ACC112 (cell line): ENCODE results near the gene AGK.

Experiments
- H2AFZ ChIP-seq: fragments of 200-600 bp; sonication (generic); one replicate; pipeline ENCODE4 v1.6.0; 2017; ENCODE audit warnings: antibody characterized with exemption, low read length; ENCODE audit not compliant: unreplicated experiment
- H3K27ac ChIP-seq: fragments of 200-600 bp; sonication (generic); 2 replicates; pipeline ENCODE4 v1.5.1; 2014; ENCODE audit warnings: low read depth, mild to moderate bottlenecking, antibody characterized with exemption, low read length, moderate library complexity
- H3K27me3 ChIP-seq: fragments of 200-600 bp; sonication (generic); 2 replicates; pipeline ENCODE4 v1.6.1; 2014; ENCODE audit warnings: mild to moderate bottlenecking, antibody characterized with exemption, low read length, moderate library complexity, mixed read lengths; ENCODE audit not compliant: insufficient read depth
- H3K36me3 ChIP-seq: fragments of 200-600 bp; sonication (generic); 2 replicates; pipeline ENCODE4 v1.6.1; 2016; ENCODE audit warnings: mild to moderate bottlenecking, antibody characterized with exemption, low read length, moderate library complexity, mixed read lengths; ENCODE audit not compliant: insufficient read depth
- H3K4me1 ChIP-seq: fragments of 200-600 bp; sonication (generic); one replicate; pipeline ENCODE4 v1.6.1; 2016; ENCODE audit warnings: low read length, mixed read lengths; ENCODE audit not compliant: insufficient read depth, unreplicated experiment, control insufficient read depth
- H3K4me3 ChIP-seq: fragments of 200-600 bp; sonication (generic); 2 replicates; pipeline ENCODE4 v1.5.1; 2014; ENCODE audit warnings: mild to moderate bottlenecking, low read depth, low read length
- H3K79me2 ChIP-seq: fragments of 200-600 bp; sonication (generic); one replicate; pipeline ENCODE4 v1.6.0; 2016; ENCODE audit warnings: low read length; ENCODE audit not compliant: control insufficient read depth, unreplicated experiment, insufficient read depth

AGK gene, protein sequence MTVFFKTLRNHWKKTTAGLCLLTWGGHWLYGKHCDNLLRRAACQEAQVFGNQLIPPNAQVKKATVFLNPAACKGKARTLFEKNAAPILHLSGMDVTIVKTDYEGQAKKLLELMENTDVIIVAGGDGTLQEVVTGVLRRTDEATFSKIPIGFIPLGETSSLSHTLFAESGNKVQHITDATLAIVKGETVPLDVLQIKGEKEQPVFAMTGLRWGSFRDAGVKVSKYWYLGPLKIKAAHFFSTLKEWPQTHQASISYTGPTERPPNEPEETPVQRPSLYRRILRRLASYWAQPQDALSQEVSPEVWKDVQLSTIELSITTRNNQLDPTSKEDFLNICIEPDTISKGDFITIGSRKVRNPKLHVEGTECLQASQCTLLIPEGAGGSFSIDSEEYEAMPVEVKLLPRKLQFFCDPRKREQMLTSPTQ

GRCh38 chr7:141551094-141551781, at the start of gene AGK:
Gene AGK, plus strand, starts transcription at chr7:141551410. Its CDS starts 4,057 bp downstream, at chr7:141555467.
- no peak within 1 kb of the TSS for H3K27ac ChIP-seq
- no peaks in the 10 kb centered on the region for H3K27me3 ChIP-seq
- H2AFZ ChIP-seq = peak within 1 kb of the TSS; percentile 85
- peaks cover 21% of the 10 kb centered on the region for H3K79me2 ChIP-seq
- peaks cover 7% of the 10 kb centered on the region for H3K4me1 ChIP-seq
- 0 out of 2 replicates have a peak, but pooled peaks cover 4% of the 10 kb centered on the region for H3K36me3 ChIP-seq
- H3K4me3 ChIP-seq = peak within 1 kb of the TSS; percentile 91

DNA sequence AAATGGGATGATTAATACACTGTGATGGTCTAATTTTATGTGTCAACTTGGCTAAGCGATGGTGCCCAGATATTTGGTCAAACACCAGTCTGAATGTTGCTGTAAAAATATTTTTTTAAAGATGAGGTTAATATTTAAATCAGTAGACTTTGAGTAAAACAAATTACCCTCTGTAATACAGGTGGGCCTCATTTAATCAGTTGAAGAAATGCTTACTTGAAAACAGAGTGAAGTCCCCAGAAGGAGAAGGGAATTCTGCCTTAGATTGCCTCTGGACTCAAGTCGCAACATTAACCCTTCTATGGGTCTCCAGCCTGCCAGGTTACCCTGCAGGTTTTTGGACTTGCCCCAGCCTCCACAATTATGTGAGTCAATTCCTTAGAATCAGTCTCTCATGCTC, 49.8 kb upstream of the AGK start:
- no peaks in the 10 kb centered on the region for H3K4me1 ChIP-seq
- no peak overlapping the region for H2AFZ ChIP-seq
- no peak overlapping the region for H3K27ac ChIP-seq
- H3K4me3 ChIP-seq = no peak overlapping the region
- no peaks in the 10 kb centered on the region for H3K36me3 ChIP-seq
- no peaks in the 10 kb centered on the region for H3K79me2 ChIP-seq
- H3K27me3 ChIP-seq = peaks cover 13% of the 10 kb centered on the region; the same call in 1 of the 2 replicates

GRCh38 chr7:141511316-141511675, 39.9 kb upstream of the AGK start:
- no peak overlapping the region for H3K27ac ChIP-seq
- H3K4me3 ChIP-seq = 0 out of 2 replicates have a peak overlapping the region, but pooled peaks have one; percentile 43
- H3K36me3 ChIP-seq = no peaks in the 10 kb centered on the region
- no peaks in the 10 kb centered on the region for H3K4me1 ChIP-seq
- H3K79me2 ChIP-seq = no peaks in the 10 kb centered on the region
- no peak overlapping the region for H2AFZ ChIP-seq
- peaks cover 55% of the 10 kb centered on the region for H3K27me3 ChIP-seq

DNA sequence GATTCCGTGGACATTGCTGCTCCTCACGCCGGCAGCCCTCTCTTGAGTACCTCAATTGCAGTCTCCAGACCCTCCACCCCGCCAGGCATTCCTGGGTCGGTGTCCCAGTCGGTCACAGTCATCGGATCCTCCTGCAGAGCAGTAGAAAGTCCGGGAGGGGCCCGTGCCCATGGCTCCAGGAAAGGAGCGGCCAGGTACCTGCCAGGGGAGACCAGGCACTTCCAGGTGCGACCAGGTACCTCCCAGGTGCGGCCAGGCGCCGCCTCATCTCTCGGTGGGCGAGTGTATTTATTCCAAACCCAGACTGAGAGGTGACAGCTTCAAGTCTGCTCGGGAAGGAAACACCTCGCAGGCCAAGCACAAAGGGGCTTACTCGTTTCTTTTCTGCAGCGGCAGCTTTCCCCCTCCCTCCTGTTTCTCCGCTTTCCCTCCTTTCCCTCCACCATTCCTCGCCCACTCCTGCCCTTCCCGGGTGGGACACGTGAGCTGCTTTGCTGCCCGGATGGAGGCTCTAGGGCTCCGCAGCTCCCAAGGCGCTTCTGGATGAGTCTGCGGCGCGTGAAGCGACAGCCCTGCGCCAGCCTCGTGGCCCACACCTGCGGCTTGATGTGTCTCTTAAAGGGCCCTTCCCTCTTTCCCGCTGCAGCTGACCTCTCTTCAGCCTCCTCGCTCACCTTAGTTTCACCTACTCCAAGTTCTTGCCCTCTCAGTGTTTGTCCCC, 39.4 kb upstream of the AGK start:
- no peak overlapping the region for H3K27ac ChIP-seq
- H3K36me3 ChIP-seq = no peaks in the 10 kb centered on the region
- 0 out of 2 replicates have a peak overlapping the region, but pooled peaks have one; percentile 43 for H3K4me3 ChIP-seq
- H2AFZ ChIP-seq = no peak overlapping the region
- no peaks in the 10 kb centered on the region for H3K79me2 ChIP-seq
- H3K27me3 ChIP-seq = peaks cover 55% of the 10 kb centered on the region
- no peaks in the 10 kb centered on the region for H3K4me1 ChIP-seq

DNA sequence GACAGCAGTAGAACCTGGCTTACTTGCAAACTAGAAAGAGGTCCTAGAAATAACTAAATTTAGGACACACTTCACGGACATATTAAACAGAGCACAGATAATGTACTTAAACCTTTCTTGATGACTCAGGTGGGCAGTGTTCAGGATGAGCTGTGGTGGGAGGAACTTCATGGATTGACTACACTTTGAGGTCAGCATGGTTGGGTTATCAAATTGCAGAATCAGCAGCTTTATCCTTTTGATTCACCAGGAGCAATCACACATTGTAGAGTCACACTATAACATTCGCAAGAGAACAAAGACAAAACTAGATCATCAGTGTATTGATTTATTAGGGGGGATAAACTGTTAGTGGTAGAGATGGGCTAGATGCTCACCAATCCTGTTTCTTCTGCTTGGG, 38.6 kb upstream of the AGK start:
- H3K79me2 ChIP-seq = no peaks in the 10 kb centered on the region
- H3K27ac ChIP-seq = no peak overlapping the region
- H3K27me3 ChIP-seq = peaks cover 55% of the 10 kb centered on the region
- no peaks in the 10 kb centered on the region for H3K36me3 ChIP-seq
- no peaks in the 10 kb centered on the region for H3K4me1 ChIP-seq
- no peak overlapping the region for H2AFZ ChIP-seq
- H3K4me3 ChIP-seq = no peak overlapping the region

- Histone ChIP-seq H3K27me3 (peaks cover 55% of the 10 kb centered on the region), H3K27ac (no peak overlapping the region), H3K36me3 (no peaks in the 10 kb centered on the region), H3K79me2 (no peaks in the 10 kb centered on the region), H2AFZ (no peak overlapping the region), H3K4me1 (no peaks in the 10 kb centered on the region), H3K4me3 (no peak overlapping the region)
Observed at GRCh38 chr7:141513720-141514119, 37.5 kb upstream of the AGK start.

DNA sequence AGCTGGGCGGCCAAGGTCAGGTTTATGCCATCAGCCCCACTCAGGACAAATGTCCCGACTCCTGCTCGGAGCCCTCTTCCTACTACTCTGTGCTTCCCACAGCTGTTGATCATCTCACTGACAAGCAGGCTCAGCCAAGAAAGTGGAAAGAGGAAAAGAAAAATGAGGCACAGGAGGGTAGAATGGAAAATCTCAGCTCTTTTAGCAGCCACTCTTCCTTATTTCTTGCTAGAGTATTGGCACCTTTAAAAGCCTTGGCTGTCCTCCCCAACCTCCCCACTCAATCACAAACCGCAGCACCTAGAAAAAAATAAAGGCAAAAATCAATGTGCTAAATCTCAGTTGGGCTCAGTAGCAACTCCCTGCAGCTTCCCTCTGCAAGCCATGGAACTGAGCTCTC, 35.3 kb upstream of the AGK start:
- Histone ChIP-seq H3K36me3 (no peaks in the 10 kb centered on the region), H3K27me3 (peaks cover 43% of the 10 kb centered on the region)

GRCh38 chr7:141519623-141520022, 31.6 kb upstream of the AGK start:
- no peak overlapping the region for H3K4me3 ChIP-seq
- peaks cover 8% of the 10 kb centered on the region for H3K27me3 ChIP-seq
- H3K79me2 ChIP-seq = no peaks in the 10 kb centered on the region
- H2AFZ ChIP-seq = no peak overlapping the region
- no peak overlapping the region for H3K27ac ChIP-seq
- H3K36me3 ChIP-seq = no peaks in the 10 kb centered on the region
- H3K4me1 ChIP-seq = no peaks in the 10 kb centered on the region

More for the DNA sequence above, 35.3 kb upstream of the AGK start:
- Histone ChIP-seq H2AFZ (no peak overlapping the region), H3K4me3 (no peak overlapping the region), H3K27ac (no peak overlapping the region), H3K4me1 (no peaks in the 10 kb centered on the region), H3K79me2 (no peaks in the 10 kb centered on the region)

DNA sequence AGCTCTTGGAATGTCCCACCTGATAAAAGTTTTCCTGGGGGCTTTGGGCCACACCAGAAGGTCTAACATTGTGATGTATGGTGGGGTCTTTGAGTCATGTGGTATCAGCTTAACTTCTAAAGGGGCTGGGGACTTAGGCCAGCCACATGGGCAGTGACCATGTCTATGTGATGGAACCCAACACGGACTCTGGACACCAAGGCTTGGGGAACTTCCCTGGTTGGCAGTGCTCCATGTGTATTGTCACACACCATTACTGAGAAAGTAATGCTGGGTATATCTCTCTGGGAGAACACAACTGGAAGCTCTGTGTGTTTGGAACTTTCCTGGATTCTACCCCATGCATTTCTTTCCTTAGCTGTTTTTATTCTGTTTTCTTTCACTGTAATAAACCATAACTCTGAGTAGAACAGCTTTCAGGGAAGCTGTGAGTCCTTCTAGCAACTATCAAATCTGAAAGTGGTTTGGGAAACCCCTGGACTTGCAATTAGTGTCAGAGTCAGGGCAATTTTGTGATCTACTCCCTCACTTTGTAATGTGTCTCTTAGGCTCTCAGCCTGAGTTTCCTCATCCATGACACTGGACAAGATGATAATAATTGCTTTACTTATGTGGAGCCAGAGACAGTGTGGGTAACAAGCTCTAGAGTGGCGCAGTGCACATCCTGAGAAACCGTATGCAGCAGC, 28.4 kb upstream of the AGK start:
- H2AFZ ChIP-seq = no peak overlapping the region
- H3K79me2 ChIP-seq = no peaks in the 10 kb centered on the region
- no peak overlapping the region for H3K27ac ChIP-seq
- H3K27me3 ChIP-seq = peaks cover 8% of the 10 kb centered on the region
- H3K4me1 ChIP-seq = no peaks in the 10 kb centered on the region
- H3K36me3 ChIP-seq = no peaks in the 10 kb centered on the region
- no peak overlapping the region for H3K4me3 ChIP-seq

DNA sequence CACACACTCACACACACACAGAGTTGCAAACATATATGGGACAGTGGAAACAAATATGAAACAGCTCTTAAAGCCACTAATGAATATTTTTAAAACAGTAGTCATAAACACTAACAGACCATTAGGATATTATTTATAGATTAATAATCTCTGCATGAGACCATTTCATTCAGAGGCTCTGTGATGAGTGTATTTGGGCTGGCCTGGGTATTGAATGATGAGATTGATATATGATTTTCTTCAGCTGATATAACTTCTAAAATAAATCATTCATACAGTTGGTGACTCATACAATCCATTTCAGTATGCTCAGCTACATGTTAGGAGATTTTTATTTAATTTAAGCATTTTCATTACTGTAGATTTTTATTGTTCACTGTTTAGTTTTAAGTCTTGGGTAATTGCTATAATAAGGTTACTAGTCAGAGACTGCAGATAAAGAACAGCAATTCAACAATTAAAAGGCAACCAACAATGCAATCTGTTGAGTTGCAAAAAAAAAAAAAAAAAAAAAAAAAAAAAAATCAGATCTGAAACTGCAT, 25.2 kb upstream of the AGK start:
- no peak overlapping the region for H3K4me3 ChIP-seq
- no peaks in the 10 kb centered on the region for H3K4me1 ChIP-seq
- H3K79me2 ChIP-seq = no peaks in the 10 kb centered on the region
- peaks cover 12% of the 10 kb centered on the region for H3K27me3 ChIP-seq
- H2AFZ ChIP-seq = no peak overlapping the region
- no peak overlapping the region for H3K27ac ChIP-seq
- H3K36me3 ChIP-seq = no peaks in the 10 kb centered on the region
